Amniotic stem cell (primary cell): Measurements from ENCODE around the gene BRCA1.

Experiments used
- DNase-seq: peaks from one replicate; lab custom pipeline; 2025; lab: John Stamatoyannopoulos, UW

Gene BRCA1

GRCh38 chr17:43024407-43025289 lies 100.5 kb downstream of the BRCA1 start, which contains the start of gene RND2:
Gene RND2, plus strand, starts transcription at chr17:43025231. Its CDS starts 117 bp downstream, at chr17:43025348.
- DNase-seq, result peak; percentile 93

- peak; percentile 43 for DNase-seq
Observed at GRCh38 chr17:43021741-43022512, 103.2 kb downstream of the BRCA1 start, which contains the start of gene VAT1. Gene VAT1, minus strand, starts transcription at chr17:43022385. Its CDS starts 63 bp downstream, at chr17:43022322.

GRCh38 chr17:43020789-43021740 lies 104.1 kb downstream of the BRCA1 start:
- DNase-seq, result peak; percentile 43

GRCh38 chr17:43020030-43020621 lies 105.0 kb downstream of the BRCA1 start:
- DNase-seq, result no peak

GRCh38 chr17:43019418-43019817 lies 105.7 kb downstream of the BRCA1 start:
- DNase-seq, result no peak

GRCh38 chr17:43018932-43019331 lies 106.2 kb downstream of the BRCA1 start:
- no peak for DNase-seq

GRCh38 chr17:43018008-43018853 lies 106.9 kb downstream of the BRCA1 start:
- no peak for DNase-seq

- DNase-seq, result no peak
Observed at GRCh38 chr17:43016216-43016615, 108.9 kb downstream of the BRCA1 start.

- DNase-seq, result no peak
Observed at GRCh38 chr17:43015579-43015978, 109.6 kb downstream of the BRCA1 start.

GRCh38 chr17:43014649-43015542 lies 110.3 kb downstream of the BRCA1 start:
- no peak for DNase-seq

GRCh38 chr17:43014020-43014648 lies 111.0 kb downstream of the BRCA1 start:
- DNase-seq, result no peak

GRCh38 chr17:43013296-43013695 lies 111.9 kb downstream of the BRCA1 start:
- DNase-seq, result no peak

GRCh38 chr17:43011728-43012472 lies 113.3 kb downstream of the BRCA1 start:
- DNase-seq, result no peak

GRCh38 chr17:43010667-43011308 lies 114.4 kb downstream of the BRCA1 start:
- DNase-seq, result no peak

GRCh38 chr17:43006639-43007551 lies 118.3 kb downstream of the BRCA1 start, which contains the start of gene IFI35:
Gene IFI35, plus strand, starts transcription at chr17:43006784. Its CDS starts 164 bp downstream, at chr17:43006948.
- DNase-seq, result peak; percentile 17

GRCh38 chr17:43003542-43004172 lies 121.5 kb downstream of the BRCA1 start:
- no peak for DNase-seq
